GM18520 (cell line): ENCODE data around the gene HPCA.
"Not testable (repeated sequence)": the region's sequence is repeated elsewhere in the genome, so short reads cannot be mapped to it uniquely, and the experiment has no call there.

ENCODE experiments used
- ATAC-seq: cut with Tn5 transposase; IDR thresholded peaks from one replicate; pipeline ENCODE4 v1.9.1; 2021; ENCODE audit not compliant: unreplicated experiment

Gene HPCA

GRCh38 chr1:32900956-32901822, 14.9 kb downstream of the HPCA start, which contains the start of gene TMEM54:
Gene TMEM54, minus strand, starts transcription at chr1:32901389. Its CDS starts 151 bp downstream, at chr1:32901238.
- ATAC-seq = no peak

- no peak for ATAC-seq
These were observed 15.7 kb downstream of the HPCA start for GRCh38 chr1:32901823-32902534.

GRCh38 chr1:32902535-32902920, 16.2 kb downstream of the HPCA start:
- no peak for ATAC-seq

- no peak for ATAC-seq
These were observed 17.9 kb downstream of the HPCA start for GRCh38 chr1:32903991-32904785.

GRCh38 chr1:32904797-32905196, 18.5 kb downstream of the HPCA start:
- no peak for ATAC-seq

- not testable (repeated sequence) for ATAC-seq
These were observed 19.3 kb downstream of the HPCA start for GRCh38 chr1:32905588-32905987.

GRCh38 chr1:32906654-32907053, 20.4 kb downstream of the HPCA start:
- ATAC-seq = no peak

- ATAC-seq = no peak
These were observed 21.1 kb downstream of the HPCA start for GRCh38 chr1:32907435-32907834.

GRCh38 chr1:32910319-32910718, 24.0 kb downstream of the HPCA start:
- ATAC-seq = no peak

- ATAC-seq = no peak
These were observed 29.7 kb downstream of the HPCA start for GRCh38 chr1:32915766-32916706.

GRCh38 chr1:32917521-32917920, 31.2 kb downstream of the HPCA start:
- ATAC-seq = no peak

- ATAC-seq = no peak
These were observed 31.9 kb downstream of the HPCA start for GRCh38 chr1:32918179-32918578.

- no peak for ATAC-seq
These were observed 33.8 kb downstream of the HPCA start for GRCh38 chr1:32919811-32920733.

GRCh38 chr1:32920833-32921232, 34.5 kb downstream of the HPCA start:
- no peak for ATAC-seq

- ATAC-seq = no peak
These were observed 38.6 kb downstream of the HPCA start for GRCh38 chr1:32924881-32925344.

GRCh38 chr1:32925403-32926162, 39.3 kb downstream of the HPCA start:
- no peak for ATAC-seq

GRCh38 chr1:32926562-32926961, 40.3 kb downstream of the HPCA start:
- ATAC-seq = no peak

GRCh38 chr1:32927441-32927840, 41.1 kb downstream of the HPCA start:
- no peak for ATAC-seq
